Panc1 (cell line): ENCODE results near the gene CCDC60.

Experiments
- CTCF ChIP-seq: fragments of 450-650 bp; IDR thresholded peaks from 2 replicates; pipeline ENCODE4 v1.5.1; 2017; ENCODE audit warnings: mild to moderate bottlenecking
- REST ChIP-seq, 2 experiments: IDR thresholded peaks; 2 replicates each; pipeline ENCODE4 v1.6.1; 2011 to 2012; ENCODE audit warnings: low read depth in 2 of 2, control low read depth in 1 of 2, low read length in 1 of 2, mild to moderate bottlenecking in 1 of 2, moderate library complexity in 1 of 2; ENCODE audit not compliant: insufficient read depth in 1 of 2

GRCh38 chr12:119570771-119571170, 236.2 kb downstream of the CCDC60 start:
- TF ChIP-seq CTCF (no peak), REST (IDR thresholded peaks at IDR 0.05; ENCODE audit: insufficient read depth in 1 of 2, low read depth in 2 of 2, low read length in 1 of 2) (no peak)
